22Rv1 (cell line): ENCODE measurements around the gene CHST4.
"Not testable (repeated sequence)": the region's sequence is repeated elsewhere in the genome, so short reads cannot be mapped to it uniquely, and the experiment has no call there.

Experiments
- H3K27ac ChIP-seq: fragments of 450-650 bp; 2 replicates; pipeline ENCODE4 v1.5.1; 2017
- ZFX ChIP-seq: fragments of 450-650 bp; IDR thresholded peaks from 2 replicates; pipeline ENCODE4 v1.6.1; 2017; ENCODE audit warnings: antibody characterized with exemption, borderline replicate concordance
- TF ChIP-seq, protein P1 (sequence below): fragments of 450-650 bp; IDR thresholded peaks from 2 replicates; pipeline ENCODE4 v1.5.1; 2017; ENCODE audit warnings: mild to moderate bottlenecking

Gene CHST4

GRCh38 chr16:71572497-71573116 lies 46.4 kb downstream of the CHST4 start:
- TF ChIP-seq ZFX: no peak
- TF ChIP-seq, protein P1, sequence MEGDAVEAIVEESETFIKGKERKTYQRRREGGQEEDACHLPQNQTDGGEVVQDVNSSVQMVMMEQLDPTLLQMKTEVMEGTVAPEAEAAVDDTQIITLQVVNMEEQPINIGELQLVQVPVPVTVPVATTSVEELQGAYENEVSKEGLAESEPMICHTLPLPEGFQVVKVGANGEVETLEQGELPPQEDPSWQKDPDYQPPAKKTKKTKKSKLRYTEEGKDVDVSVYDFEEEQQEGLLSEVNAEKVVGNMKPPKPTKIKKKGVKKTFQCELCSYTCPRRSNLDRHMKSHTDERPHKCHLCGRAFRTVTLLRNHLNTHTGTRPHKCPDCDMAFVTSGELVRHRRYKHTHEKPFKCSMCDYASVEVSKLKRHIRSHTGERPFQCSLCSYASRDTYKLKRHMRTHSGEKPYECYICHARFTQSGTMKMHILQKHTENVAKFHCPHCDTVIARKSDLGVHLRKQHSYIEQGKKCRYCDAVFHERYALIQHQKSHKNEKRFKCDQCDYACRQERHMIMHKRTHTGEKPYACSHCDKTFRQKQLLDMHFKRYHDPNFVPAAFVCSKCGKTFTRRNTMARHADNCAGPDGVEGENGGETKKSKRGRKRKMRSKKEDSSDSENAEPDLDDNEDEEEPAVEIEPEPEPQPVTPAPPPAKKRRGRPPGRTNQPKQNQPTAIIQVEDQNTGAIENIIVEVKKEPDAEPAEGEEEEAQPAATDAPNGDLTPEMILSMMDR: no peak
- H3K27ac ChIP-seq: no peak overlapping the region

- no peak for TF ChIP-seq ZFX
- TF ChIP-seq, protein P1: no peak
- H3K27ac ChIP-seq: no peak overlapping the region
Measured at GRCh38 chr16:71573387-71574094, 47.3 kb downstream of the CHST4 start.

DNA sequence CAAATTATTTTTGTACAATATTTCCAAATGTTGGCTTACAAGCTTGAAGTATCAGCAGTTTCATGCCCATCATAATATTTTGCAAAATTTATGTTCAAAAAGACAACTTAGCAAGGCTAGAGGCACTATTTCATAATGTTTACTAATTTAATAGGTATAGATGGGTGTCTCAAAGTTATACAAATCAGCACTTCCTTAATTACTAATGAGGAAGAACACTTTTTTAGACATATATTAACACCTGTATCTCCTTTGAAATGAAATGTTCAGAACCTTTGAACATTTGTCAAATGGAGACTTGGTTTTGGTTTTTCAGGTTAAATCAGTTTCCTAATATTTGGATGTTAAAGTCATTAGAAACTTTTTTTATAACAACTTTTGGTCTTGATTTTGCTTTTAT lies 48.5 kb downstream of the CHST4 start:
- TF ChIP-seq ZFX: no peak
- TF ChIP-seq, protein P1: no peak
- H3K27ac ChIP-seq: no peak overlapping the region

- TF ChIP-seq, protein P1: no peak
- TF ChIP-seq ZFX: no peak
- no peak within 1 kb of the TSS for H3K27ac ChIP-seq
Measured at GRCh38 chr16:71576971-71577370, 50.7 kb downstream of the CHST4 start, which contains the start of gene TAT. Gene TAT (minus strand): TSS chr16:71577092. CDS start chr16:71576415, 677 bp downstream.

GRCh38 chr16:71582553-71582848 lies 56.3 kb downstream of the CHST4 start:
- H3K27ac ChIP-seq: not testable (repeated sequence)

- H3K27ac ChIP-seq: no peak overlapping the region
- TF ChIP-seq ZFX: no peak
- TF ChIP-seq, protein P1: no peak
Measured at GRCh38 chr16:71584543-71585317, 58.5 kb downstream of the CHST4 start.

GRCh38 chr16:71585318-71585703 lies 59.1 kb downstream of the CHST4 start:
- TF ChIP-seq, protein P1: no peak
- TF ChIP-seq ZFX: no peak
- no peak overlapping the region for H3K27ac ChIP-seq
